H1 (cell line): Measurements from ENCODE around the gene GRIPAP1.

Experiments used
- CEBPB ChIP-seq: IDR thresholded peaks from 2 replicates; pipeline ENCODE4 v1.6.1; 2012; ENCODE audit warnings: low read depth, low read length
- EZH2 ChIP-seq: fragments of 200-600 bp; sonication (generic); IDR thresholded peaks from 2 replicates; pipeline ENCODE4 v1.7.1; 2012; ENCODE audit warnings: low read depth, mild to moderate bottlenecking, moderate library complexity, low read length, inconsistent platforms; ENCODE audit not compliant: severe bottlenecking
- GTF2F1 ChIP-seq: IDR thresholded peaks from 2 replicates; pipeline ENCODE4 v1.6.1; 2012; ENCODE audit warnings: low read depth, low read length, improper control_type of control experiment, borderline replicate concordance
- MAFK ChIP-seq: IDR thresholded peaks from 2 replicates; pipeline ENCODE4 v1.6.1; 2012; ENCODE audit warnings: low read depth, mild to moderate bottlenecking, improper control_type of control experiment, low read length
- NRF1 ChIP-seq: IDR thresholded peaks from 2 replicates; pipeline ENCODE4 v1.6.1; 2011; ENCODE audit warnings: mild to moderate bottlenecking, low read depth, low read length, improper control_type of control experiment
- POLR2A ChIP-seq, 2 experiments: IDR thresholded peaks; 1 replicate in 1 of 2; 2 replicates in 1 of 2; pipeline ENCODE4 v1.6.1; 2011; ENCODE audit warnings: low read depth in 2 of 2, low read length in 2 of 2, mild to moderate bottlenecking in 2 of 2; ENCODE audit errors: control extremely low read depth in 1 of 2
- RAD21 ChIP-seq, 2 experiments: IDR thresholded peaks in 1 of 2; conservative IDR thresholded peaks in 1 of 2; 2 replicates each; pipeline ENCODE4 v1.6.1; 2011; ENCODE audit warnings: low read depth in 2 of 2, low read length in 2 of 2, improper control_type of control experiment in 1 of 2, inconsistent platforms in 1 of 2, mild to moderate bottlenecking in 1 of 2, moderate library complexity in 1 of 2
- YY1 ChIP-seq: IDR thresholded peaks from 2 replicates; pipeline ENCODE4 v1.6.1; 2011; ENCODE audit warnings: low read depth, mild to moderate bottlenecking, low read length
- TF ChIP-seq, protein P1 (sequence below), 3 experiments: IDR thresholded peaks; 1 replicate in 2 of 3; 2 replicates in 1 of 3; pipeline versions ENCODE4 v1.5.1 to v1.6.1; 2011; ENCODE audit warnings: low read length in 3 of 3, mild to moderate bottlenecking in 3 of 3, inconsistent platforms in 2 of 3, low read depth in 1 of 3, moderate library complexity in 1 of 3; ENCODE audit not compliant: insufficient read depth in 1 of 3; ENCODE audit errors: control extremely low read depth in 1 of 3

DNA sequence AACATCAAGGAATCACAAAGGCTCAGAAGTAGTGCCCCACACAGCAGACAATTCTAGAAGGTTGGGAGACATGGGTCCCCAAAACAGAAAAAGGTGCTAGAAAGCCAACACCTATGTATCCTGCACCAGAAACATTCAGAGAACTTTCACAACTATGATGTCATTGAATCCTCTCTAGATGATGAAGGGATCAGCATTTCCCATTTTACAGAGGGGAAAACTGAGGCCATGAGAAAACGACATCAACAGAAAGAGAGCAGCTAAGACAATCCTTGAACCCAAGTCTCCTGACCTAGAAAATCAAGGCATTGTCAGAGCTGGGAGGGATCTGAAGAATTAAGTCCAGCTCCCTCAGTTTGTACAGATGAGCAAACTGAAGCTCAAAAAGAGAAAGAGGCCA lies 33.7 kb downstream of the GRIPAP1 start:
- TF ChIP-seq MAFK = no peak
- TF ChIP-seq, protein P1, sequence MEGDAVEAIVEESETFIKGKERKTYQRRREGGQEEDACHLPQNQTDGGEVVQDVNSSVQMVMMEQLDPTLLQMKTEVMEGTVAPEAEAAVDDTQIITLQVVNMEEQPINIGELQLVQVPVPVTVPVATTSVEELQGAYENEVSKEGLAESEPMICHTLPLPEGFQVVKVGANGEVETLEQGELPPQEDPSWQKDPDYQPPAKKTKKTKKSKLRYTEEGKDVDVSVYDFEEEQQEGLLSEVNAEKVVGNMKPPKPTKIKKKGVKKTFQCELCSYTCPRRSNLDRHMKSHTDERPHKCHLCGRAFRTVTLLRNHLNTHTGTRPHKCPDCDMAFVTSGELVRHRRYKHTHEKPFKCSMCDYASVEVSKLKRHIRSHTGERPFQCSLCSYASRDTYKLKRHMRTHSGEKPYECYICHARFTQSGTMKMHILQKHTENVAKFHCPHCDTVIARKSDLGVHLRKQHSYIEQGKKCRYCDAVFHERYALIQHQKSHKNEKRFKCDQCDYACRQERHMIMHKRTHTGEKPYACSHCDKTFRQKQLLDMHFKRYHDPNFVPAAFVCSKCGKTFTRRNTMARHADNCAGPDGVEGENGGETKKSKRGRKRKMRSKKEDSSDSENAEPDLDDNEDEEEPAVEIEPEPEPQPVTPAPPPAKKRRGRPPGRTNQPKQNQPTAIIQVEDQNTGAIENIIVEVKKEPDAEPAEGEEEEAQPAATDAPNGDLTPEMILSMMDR (IDR thresholded peaks at IDR 0.05; ENCODE audit: control extremely low read depth in 1 of 3, insufficient read depth in 1 of 3, low read depth in 1 of 3, low read length in 3 of 3) = no peak
- no peak for TF ChIP-seq RAD21 (IDR thresholded peaks at IDR 0.05 in 1 of 2, conservative IDR thresholded peaks at IDR 0.05 in 1 of 2; ENCODE audit: low read depth in 2 of 2, low read length in 2 of 2)
- no peak for TF ChIP-seq CEBPB
- no peak for TF ChIP-seq EZH2
- TF ChIP-seq YY1 = no peak
- no peak for TF ChIP-seq NRF1
- no peak for TF ChIP-seq GTF2F1
- no peak for TF ChIP-seq POLR2A (IDR thresholded peaks at IDR 0.05; ENCODE audit: control extremely low read depth in 1 of 2, low read depth in 2 of 2, low read length in 2 of 2)
